Prostate gland (tissue), 2 donors: Measurements from ENCODE around the gene KLF11.
"Not testable (repeated sequence)": the region's sequence is repeated elsewhere in the genome, so short reads cannot be mapped to it uniquely, and the experiment has no call there.

Source experiments
- POLR2A ChIP-seq: fragments of 450-650 bp; IDR thresholded peaks from one replicate; pipeline ENCODE4 v1.6.1; 2016; ENCODE audit warnings: antibody characterized with exemption, mild to moderate bottlenecking
- POLR2AphosphoS5 ChIP-seq: sonication (generic); formaldehyde crosslinking; IDR thresholded peaks from one replicate; pipeline ENCODE4 v1.6.1; 2017; ENCODE audit warnings: antibody characterized with exemption
- TF ChIP-seq, protein P1 (sequence below), 4 experiments: fragments of 200-600 bp in 2 of 4; fragments of 450-650 bp in 2 of 4; sonication (generic) in 2 of 4; IDR thresholded peaks; 1 replicate in 3 of 4; 2 replicates in 1 of 4; pipeline ENCODE4 v1.5.1; 2016 to 2019; ENCODE audit warnings: antibody characterized with exemption in 4 of 4, mild to moderate bottlenecking in 2 of 4, moderate library complexity in 2 of 4

DNA sequence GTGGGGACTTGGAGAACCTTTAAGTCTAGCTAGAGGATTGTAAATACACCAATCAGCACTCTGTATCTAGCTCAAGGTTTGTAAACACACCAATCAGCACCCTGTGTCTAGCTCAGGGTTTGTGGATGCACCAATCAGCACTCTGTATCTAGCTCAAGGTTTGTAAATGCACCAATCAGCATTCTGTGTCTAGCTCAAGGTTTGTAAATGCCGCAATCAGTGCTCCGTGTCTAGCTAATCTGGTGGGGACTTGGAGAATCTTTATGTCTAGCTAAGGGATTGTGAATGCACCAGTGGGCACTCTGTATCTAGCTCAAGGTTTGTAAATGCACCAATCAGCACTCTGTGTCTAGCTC, 48.5 kb downstream of the KLF11 start:
- TF ChIP-seq, protein P1, sequence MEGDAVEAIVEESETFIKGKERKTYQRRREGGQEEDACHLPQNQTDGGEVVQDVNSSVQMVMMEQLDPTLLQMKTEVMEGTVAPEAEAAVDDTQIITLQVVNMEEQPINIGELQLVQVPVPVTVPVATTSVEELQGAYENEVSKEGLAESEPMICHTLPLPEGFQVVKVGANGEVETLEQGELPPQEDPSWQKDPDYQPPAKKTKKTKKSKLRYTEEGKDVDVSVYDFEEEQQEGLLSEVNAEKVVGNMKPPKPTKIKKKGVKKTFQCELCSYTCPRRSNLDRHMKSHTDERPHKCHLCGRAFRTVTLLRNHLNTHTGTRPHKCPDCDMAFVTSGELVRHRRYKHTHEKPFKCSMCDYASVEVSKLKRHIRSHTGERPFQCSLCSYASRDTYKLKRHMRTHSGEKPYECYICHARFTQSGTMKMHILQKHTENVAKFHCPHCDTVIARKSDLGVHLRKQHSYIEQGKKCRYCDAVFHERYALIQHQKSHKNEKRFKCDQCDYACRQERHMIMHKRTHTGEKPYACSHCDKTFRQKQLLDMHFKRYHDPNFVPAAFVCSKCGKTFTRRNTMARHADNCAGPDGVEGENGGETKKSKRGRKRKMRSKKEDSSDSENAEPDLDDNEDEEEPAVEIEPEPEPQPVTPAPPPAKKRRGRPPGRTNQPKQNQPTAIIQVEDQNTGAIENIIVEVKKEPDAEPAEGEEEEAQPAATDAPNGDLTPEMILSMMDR (IDR thresholded peaks at IDR 0.05): not testable (repeated sequence)
- TF ChIP-seq POLR2AphosphoS5, POLR2A: not testable (repeated sequence)
